22Rv1 (cell line): Measurements from ENCODE around the gene CAMSAP1.

ENCODE experiments used
- H3K27ac ChIP-seq: fragments of 450-650 bp; 2 replicates; pipeline ENCODE4 v1.5.1; 2017
- ZFX ChIP-seq: fragments of 450-650 bp; IDR thresholded peaks from 2 replicates; pipeline ENCODE4 v1.6.1; 2017; ENCODE audit warnings: antibody characterized with exemption, borderline replicate concordance
- TF ChIP-seq, protein P1 (sequence below): fragments of 450-650 bp; IDR thresholded peaks from 2 replicates; pipeline ENCODE4 v1.5.1; 2017; ENCODE audit warnings: mild to moderate bottlenecking

CAMSAP1 gene

GRCh38 chr9:135769489-135770202 lies 137.7 kb downstream of the CAMSAP1 start:
- no peak for TF ChIP-seq ZFX
- TF ChIP-seq, protein P1, sequence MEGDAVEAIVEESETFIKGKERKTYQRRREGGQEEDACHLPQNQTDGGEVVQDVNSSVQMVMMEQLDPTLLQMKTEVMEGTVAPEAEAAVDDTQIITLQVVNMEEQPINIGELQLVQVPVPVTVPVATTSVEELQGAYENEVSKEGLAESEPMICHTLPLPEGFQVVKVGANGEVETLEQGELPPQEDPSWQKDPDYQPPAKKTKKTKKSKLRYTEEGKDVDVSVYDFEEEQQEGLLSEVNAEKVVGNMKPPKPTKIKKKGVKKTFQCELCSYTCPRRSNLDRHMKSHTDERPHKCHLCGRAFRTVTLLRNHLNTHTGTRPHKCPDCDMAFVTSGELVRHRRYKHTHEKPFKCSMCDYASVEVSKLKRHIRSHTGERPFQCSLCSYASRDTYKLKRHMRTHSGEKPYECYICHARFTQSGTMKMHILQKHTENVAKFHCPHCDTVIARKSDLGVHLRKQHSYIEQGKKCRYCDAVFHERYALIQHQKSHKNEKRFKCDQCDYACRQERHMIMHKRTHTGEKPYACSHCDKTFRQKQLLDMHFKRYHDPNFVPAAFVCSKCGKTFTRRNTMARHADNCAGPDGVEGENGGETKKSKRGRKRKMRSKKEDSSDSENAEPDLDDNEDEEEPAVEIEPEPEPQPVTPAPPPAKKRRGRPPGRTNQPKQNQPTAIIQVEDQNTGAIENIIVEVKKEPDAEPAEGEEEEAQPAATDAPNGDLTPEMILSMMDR = no peak
- H3K27ac ChIP-seq = no peak overlapping the region

DNA sequence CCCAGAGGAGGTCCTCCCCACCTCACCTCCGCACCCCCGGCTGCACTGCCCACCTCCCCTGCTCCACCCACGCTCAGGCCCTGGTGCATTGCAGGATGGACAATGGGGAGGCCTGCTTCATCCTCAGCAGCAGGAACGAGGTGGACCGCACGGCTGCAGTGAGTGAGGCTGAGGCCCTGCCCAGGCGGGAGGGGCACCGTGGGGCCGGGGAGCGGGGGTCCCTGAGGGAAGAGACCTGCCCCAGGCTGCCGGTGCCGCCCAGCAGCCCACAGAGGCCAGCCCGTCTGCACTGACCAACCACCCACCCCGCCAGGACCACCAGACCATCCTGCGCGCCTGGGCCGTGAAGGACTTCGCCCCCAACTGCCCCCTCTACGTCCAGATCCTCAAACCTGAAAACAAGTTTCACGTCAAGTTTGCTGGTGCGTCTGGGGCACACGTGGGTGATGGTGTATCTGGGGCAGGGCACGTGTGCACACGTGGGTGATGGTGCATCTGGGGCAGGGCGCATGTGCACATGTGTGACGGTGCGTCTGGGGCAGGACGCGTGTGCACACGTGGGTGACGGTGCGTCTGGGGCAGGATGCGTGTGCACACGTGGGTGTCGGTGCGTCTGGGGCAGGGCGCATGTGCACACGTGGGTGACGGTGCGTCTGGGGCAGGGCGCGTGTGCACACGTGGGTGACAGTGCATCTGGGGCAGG lies 138.7 kb downstream of the CAMSAP1 start:
- TF ChIP-seq, protein P1 = no peak
- no peak for TF ChIP-seq ZFX
- no peak overlapping the region for H3K27ac ChIP-seq

- TF ChIP-seq ZFX = no peak
- TF ChIP-seq, protein P1 = no peak
- no peak overlapping the region for H3K27ac ChIP-seq
Measured at GRCh38 chr9:135766707-135767106, 140.6 kb downstream of the CAMSAP1 start.

- H3K27ac ChIP-seq = no peak overlapping the region
- TF ChIP-seq ZFX = no peak
- TF ChIP-seq, protein P1 = no peak
Measured at GRCh38 chr9:135766251-135766650, 141.1 kb downstream of the CAMSAP1 start.

GRCh38 chr9:135765416-135765815 lies 141.9 kb downstream of the CAMSAP1 start:
- H3K27ac ChIP-seq = no peak overlapping the region
- TF ChIP-seq, protein P1 = no peak
- no peak for TF ChIP-seq ZFX

- no peak overlapping the region for H3K27ac ChIP-seq
- TF ChIP-seq, protein P1 = no peak
- no peak for TF ChIP-seq ZFX
Measured at GRCh38 chr9:135764731-135765130, 142.6 kb downstream of the CAMSAP1 start.
